Hepatic stellate cell (primary cell): ENCODE measurements around the gene PDZRN3.

Source experiments
- DNase-seq: peaks from one replicate; pipeline ENCODE4 v3.0.0; 2011; ENCODE audit warnings: low spot score

Gene PDZRN3

GRCh38 chr3:73384091-73384906 is 240.4 kb downstream of the PDZRN3 start:
- DNase-seq: no peak

- no peak for DNase-seq
Observed at GRCh38 chr3:73383470-73384049, 241.2 kb downstream of the PDZRN3 start.

- DNase-seq: no peak
Observed at GRCh38 chr3:73381551-73381950, 243.2 kb downstream of the PDZRN3 start.

- DNase-seq: no peak
Observed at GRCh38 chr3:73380735-73381532, 243.8 kb downstream of the PDZRN3 start.

- DNase-seq: no peak
Observed at GRCh38 chr3:73379465-73379864, 245.3 kb downstream of the PDZRN3 start.

- DNase-seq: no peak
Observed at GRCh38 chr3:73378207-73378606, 246.5 kb downstream of the PDZRN3 start.

GRCh38 chr3:73365756-73366397 is 258.9 kb downstream of the PDZRN3 start:
- peak; percentile 11 for DNase-seq

- no peak for DNase-seq
Observed at GRCh38 chr3:73364517-73364916, 260.2 kb downstream of the PDZRN3 start.

GRCh38 chr3:73363093-73363492 is 261.6 kb downstream of the PDZRN3 start:
- DNase-seq: no peak

- no peak for DNase-seq
Observed at GRCh38 chr3:73361591-73361990, 263.1 kb downstream of the PDZRN3 start.

GRCh38 chr3:73353649-73354217 is 271.0 kb downstream of the PDZRN3 start:
- DNase-seq: no peak

GRCh38 chr3:73352841-73353645 is 271.7 kb downstream of the PDZRN3 start:
- no peak for DNase-seq

GRCh38 chr3:73351423-73352071 is 273.2 kb downstream of the PDZRN3 start:
- no peak for DNase-seq

- no peak for DNase-seq
Observed at GRCh38 chr3:73350996-73351395, 273.7 kb downstream of the PDZRN3 start.

- no peak for DNase-seq
Observed at GRCh38 chr3:73349657-73350056, 275.1 kb downstream of the PDZRN3 start.

GRCh38 chr3:73342077-73342476 is 282.7 kb downstream of the PDZRN3 start:
- DNase-seq: no peak

GRCh38 chr3:73341272-73341935 is 283.3 kb downstream of the PDZRN3 start:
- no peak for DNase-seq

GRCh38 chr3:73332558-73332957 is 292.2 kb downstream of the PDZRN3 start:
- no peak for DNase-seq
